HG03342 (cell line): ENCODE measurements around the gene ENPP3.

Experiments used
- ATAC-seq: cut with Tn5 transposase; IDR thresholded peaks from one replicate; pipeline ENCODE4 v1.9.1; 2021; ENCODE audit warnings: mild to moderate bottlenecking, moderate library complexity; ENCODE audit not compliant: unreplicated experiment

The ENPP3 gene

DNA sequence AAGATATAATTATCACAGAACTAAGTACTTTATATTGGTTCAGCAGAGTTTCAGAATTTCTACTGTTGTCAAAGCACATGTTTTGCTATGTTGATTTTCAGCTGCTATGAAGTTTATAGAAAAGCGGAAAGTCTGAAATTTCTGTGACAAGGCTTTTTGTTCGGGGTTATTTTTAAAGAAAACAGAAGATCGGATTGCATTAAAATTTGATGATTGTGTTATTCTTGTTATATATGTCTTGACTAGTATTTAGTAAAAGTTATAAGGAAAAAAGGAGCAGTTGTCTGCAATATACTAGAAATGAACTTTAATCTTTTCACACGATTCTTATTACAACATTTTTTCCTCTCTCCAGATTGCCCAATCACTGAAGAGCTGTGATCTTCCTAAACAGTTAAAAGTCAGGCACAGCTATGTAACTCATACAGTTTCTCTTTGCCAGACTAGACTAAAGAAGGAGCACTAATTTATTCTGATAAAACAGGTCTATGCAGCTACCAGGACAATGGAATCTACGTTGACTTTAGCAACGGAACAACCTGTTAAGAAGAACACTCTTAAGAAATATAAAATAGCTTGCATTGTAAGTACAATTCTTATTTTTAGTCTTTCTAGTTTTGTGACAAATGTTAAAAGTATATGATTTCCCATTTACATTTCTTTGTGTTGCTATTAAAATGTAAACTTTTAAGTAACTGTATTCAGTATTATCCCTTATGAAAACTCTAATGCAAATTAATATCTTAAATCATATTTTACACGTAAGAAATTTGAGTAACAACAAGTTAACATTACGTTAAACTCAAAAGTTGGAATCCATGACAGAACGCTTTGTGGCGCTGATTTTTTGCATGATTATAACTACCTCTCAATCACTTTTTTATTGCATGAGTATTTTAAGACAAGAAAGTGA, at the start of gene ENPP3:
TSS of gene ENPP3 (plus strand) at position 423 of the 913 bp plus-strand sequence. CDS start at position 506, 83 bp downstream.
- no peak for ATAC-seq

DNA sequence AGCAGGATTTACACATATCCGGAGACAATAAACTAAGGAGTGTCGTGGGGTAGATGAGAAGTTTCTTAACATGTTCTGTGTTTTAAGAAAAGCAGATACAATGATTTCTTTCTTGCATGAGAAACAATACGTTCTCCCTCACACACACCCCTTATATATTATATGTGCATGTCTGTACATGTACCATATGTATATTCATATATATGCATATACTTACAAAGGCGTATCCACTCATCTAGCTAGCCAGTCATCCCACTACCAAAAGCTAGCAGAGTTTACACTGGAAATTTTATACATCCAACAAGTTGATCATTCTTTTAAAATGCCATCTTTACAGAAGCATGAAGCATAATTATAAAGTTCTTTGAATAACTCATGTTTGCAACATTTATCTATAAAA, 49.2 kb upstream of the ENPP3 start:
- ATAC-seq, result no peak

DNA sequence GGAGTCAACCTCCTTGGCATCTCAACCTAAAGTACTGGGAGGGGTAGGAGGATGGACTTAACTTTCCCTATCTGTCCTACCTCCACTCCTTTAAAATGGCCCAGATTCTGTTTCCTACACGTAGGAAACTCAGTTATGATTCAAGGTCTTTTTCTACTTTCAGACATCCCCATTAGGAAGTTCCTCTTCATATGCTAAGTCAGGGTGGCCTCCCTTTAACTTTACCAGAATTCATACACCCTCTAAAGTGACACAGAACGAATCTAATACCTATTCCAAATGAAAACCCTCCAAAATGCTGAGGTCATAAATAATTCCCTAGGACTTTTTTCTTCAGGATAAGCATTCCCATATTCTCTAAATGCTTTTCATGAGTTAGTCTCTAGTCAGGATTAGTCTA, 48.5 kb upstream of the ENPP3 start:
- ATAC-seq, result no peak

DNA sequence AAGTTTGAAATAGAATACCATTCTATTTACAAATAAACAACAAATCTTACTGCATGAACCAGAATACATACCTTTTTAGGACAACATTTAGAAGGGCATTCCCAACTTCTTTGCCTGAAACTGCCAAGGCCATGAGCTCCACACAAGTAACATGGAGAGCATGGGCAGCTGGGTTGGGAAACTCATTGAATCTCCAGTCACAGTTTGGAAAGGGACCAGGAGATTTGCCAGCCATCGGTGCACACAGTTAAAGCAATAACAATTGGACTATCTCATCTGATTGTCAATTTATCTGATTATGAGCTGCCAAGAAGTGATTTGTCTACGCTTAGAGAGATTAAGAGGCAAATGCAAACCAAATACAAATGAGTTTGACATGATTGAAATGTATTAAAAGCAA, 44.2 kb upstream of the ENPP3 start:
- no peak for ATAC-seq

DNA sequence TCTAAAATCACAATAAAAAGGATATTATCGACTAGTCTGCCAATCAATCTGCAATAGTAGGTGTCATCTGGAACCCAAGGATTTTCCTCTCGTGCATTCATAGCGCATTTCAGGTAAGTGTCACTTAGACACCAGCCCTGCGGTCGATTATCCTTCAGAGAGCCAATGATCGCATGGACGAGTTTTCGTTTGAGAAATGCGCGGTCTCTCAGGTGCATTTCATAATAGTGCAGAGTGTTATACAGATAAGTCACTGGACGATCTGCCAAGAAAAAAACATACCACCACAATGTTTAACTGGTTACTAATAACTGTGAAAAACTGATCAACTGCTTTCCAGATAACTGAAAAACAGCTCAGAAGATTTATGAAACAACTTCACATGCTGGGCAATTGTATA, 43.0 kb upstream of the ENPP3 start:
- ATAC-seq, result no peak

DNA sequence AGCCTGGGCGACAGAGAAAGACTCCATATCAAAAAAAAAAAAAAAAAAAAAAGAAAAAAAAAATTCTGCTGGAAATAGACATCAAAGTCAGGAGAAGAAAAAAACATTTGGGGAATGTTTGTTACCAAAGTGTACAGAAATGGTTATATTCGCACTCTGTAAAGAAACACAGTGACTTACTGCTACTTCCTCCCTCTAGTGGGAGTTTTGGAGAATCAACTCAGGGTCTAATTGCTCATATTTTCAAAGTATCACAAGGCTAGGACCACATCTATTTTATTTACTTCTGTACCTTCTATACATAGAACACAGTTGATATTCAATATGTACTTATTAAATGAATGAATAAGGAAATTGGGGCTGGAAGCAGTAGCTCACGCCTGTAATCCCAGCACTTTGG, 39.7 kb upstream of the ENPP3 start:
- no peak for ATAC-seq

DNA sequence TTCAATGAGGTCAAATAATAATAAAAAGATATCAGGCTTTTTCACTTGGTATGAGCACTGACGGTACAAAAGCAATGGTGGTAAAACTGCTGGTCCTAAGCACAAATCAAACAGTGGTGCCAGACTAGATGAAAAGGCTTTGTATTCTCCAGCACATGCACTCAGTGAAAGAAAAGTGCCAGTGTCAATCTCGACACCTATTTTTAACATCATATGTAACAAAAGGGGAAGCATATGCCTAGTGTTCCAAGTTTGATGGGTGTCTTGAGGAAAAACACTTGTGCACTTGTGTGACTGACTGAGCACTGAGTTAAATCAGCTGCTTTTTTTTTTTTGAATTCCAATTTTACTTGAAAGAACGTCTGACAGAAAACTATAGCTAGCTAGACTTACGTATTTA, 36.4 kb upstream of the ENPP3 start:
- no peak for ATAC-seq

DNA sequence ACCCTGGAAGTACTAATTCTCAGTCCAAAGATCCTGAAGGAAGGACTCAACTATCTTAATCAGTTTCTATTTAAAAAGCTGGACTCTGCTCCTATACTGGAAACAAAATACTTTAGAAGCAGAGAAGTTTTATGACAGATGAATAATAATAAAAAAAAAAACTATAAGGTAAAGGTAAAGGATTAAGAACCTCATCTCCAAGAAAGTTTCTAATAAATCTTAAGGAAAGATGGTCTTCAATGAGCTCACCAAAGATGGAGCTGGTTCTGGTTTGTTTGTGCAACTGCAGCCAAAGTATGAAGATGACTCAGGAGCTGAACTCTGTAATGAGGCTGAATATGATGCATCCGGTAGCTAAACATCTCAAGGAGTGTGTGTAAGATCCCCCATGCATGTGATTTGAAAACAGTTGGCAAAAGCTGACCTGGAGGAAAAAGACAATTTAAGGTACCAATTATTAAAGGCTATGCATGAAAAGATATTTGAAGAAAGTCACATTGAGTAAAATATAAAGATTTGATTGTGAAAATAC, 34.3 kb upstream of the ENPP3 start:
- no peak for ATAC-seq

DNA sequence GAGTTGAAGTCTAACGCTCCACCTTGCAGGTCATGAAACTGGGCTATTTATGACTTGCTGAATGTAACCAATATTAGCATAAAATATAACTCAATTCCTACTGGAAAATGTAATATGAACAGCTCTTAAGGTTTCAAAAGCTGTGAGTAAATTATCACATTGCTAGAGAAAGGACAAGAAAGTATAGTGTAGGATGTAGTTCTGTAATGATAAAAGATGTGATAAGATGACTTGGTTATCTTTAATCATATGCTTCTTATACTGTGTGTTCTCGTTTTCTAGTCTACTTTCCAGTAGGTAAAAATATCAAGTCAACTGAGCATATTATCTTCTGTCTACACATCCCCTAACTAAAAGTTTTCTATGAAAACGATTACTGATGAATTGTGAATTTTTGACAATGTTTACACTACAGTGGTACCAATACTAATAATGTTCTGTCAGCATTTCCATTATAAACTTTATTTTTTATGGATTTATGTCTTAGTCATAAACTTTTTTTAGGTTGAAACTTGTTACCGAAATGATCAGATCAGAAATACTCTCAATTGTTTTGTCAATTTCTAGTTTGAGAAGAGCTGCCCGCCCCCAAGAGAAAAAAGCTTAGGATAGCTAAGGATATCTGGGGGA, 23.7 kb upstream of the ENPP3 start:
- ATAC-seq, result no peak

DNA sequence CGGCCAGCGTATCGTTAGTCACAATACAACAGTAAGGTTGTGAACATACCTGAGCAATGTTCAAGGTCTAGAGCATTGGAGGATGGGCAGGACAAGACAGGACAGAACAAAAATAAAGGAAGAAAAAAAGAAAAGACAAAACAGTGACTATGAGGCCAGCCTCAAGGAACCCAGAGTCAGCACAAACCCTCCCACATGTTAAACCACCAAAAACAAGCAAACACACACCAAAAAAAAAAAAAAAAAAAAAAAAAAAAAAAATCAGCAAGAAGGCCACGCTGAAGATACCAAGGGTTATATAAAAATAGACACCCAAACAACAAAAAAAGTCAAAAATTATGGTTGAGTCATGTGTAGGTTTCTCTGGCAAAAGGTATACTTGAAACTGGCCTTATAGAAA, 21.8 kb upstream of the ENPP3 start:
- no peak for ATAC-seq

DNA sequence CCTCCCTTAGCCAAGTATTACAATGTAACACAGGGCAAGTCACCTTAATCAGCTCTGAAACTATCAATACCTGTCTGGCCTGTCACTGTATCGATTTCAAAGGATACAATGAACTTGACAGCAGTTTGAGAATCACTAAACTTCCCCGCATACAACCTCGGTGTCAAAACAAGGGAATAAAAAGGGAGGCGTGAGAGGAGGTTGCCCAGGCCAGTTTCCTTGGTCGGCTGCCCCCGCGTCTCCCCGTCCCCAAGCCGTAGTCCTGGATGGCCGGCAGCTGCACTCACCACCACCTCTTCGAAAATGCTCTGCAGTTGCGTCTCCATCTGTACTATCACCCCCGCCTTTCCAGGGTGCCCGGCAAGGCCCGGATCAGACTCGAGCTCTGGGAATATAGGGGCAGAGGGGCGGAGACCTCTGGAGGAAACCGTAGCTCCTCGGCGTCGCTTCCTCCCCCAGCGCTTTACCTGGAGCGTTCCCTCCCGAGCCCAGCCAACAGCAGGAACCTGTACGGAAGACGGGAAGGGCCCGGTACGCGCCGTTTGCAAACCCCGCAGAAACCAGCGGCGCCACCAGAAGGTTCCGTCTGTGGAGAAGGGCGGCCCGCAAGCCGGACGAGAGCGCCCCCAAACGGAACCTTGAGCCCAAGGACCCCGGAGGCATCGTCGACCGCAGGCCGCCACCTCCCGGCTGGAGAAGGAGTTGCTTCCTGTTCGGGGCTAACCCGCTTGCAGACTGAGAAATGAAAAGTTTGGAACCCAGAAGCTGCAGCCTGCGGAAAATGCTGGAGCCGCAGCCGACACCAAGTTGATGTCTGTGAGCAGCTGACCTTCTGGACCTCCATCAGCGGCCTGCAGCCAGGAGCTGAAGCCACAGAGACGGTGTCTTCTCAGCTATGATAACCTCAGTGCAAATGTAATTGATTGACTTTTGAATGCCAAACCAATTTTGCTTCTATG, 9.1 kb upstream of the ENPP3 start, which contains the start of gene MED23:
TSS of gene MED23 (minus strand) at position 519 of the 959 bp plus-strand sequence. CDS start at position 326, 193 bp downstream.
- ATAC-seq, result peak; percentile 93

DNA sequence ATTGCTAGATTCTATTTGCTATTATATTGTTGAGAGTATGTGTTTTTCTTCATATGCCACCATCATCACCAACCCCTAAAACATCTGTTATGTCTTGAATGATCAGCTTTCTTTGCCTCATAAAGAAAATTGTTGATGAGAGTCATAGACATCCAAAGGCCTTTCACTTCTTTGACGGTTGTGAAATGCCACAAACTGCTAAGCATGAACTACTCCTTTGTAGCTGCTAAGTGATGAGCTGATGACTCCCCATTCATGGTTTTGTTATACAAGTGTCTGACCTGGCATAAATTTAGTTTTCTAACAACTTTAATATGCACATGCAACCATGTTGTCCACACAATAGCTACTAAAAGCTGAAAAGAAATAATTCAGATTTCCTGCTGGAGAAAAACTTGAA, 8.4 kb upstream of the ENPP3 start:
- ATAC-seq, result no peak

DNA sequence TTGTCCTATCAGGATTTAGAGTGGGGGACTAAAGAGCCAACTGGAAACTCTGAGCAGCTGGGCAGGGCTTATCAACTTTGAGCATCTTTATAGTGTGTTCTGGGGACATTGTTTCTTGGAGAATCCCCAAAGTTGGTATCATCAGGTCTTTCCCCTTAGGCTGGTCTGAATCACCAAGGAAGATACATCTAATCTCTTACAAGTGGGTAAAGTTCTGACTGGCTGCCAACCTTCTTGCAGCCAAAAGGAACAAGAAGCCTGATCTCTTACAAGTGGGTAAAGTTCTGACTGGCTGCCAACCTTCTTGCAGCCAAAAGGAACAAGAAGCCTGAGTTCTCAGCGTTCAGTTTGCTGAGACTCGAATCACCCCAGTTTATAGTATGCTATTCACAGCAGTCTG, 7.5 kb upstream of the ENPP3 start:
- no peak for ATAC-seq

DNA sequence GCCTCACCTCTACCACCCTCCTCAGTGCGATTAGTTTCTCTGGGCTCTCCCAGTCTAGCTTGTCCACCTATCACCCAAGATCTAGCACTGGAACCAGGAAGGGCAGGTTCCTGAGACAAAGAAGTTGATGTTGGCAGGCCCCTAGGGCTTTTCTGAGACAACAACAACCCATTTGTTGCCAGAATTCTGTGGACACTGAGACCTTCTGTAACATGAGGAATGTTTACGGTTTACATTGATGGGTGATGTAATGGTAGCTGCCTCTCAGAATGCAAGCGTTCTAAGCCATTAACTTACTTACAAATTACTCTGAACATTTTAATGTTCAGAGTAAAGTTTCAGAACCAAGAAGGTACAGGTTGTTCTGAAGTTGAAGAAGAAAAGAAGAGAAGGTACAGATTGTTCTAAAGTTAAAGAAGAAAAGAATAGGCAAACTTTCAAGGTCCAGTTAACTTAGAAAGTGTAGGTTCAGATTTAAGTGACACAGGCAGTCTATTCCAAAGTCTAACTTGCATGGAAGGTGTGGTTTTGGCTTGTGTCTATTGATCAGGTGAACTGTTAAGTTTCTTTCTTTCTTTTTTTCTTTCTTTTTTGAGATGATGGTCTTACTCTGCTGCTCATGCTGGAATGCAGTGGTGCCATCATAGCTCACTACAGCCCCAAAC, 5.3 kb upstream of the ENPP3 start:
- ATAC-seq, result no peak

DNA sequence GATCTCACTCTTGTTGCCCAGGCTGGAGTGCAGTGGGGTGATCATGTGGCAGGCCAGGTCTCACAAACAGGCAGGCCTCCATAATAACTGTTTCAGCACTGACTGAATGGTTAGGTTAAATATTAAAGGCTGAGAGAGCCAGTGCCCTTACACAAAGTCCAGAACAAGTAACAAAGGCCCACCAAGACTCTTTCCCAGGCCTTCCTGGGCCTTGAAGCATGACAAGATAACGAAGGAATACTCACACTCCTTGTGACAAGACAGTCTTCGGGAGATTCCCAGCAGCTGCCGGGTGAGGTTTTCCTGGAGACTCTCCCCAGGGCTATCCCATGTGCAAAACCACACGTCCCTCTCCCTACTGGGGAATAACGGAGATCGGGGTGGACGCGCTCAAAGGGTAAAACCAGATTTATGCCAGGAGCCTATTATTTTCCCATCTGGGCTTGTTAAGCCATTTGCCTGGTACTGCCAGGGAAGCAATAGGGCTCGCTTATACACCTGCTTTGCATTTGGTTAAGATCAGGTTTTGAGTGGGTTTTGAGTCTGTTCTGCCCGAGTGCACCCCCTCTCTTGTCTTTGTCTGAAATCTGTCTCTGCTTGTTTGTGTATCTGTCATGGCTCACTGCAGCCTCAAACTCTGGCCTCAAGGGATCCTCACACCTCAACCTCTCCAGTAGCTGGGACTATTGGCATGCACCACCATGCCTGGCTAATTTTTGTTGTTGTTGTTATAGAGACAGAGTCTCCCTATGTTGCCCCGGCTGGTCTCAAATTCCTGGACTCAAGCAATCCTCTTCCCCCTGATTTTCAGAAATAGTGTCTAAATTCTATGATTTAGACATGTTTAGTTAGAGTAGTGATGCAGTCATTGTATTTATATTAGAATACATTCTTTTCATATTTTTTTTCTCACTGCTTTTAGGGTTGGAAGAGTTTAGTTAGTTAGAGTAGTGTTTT, 1.4 kb upstream of the ENPP3 start:
- ATAC-seq, result peak; percentile 91

DNA sequence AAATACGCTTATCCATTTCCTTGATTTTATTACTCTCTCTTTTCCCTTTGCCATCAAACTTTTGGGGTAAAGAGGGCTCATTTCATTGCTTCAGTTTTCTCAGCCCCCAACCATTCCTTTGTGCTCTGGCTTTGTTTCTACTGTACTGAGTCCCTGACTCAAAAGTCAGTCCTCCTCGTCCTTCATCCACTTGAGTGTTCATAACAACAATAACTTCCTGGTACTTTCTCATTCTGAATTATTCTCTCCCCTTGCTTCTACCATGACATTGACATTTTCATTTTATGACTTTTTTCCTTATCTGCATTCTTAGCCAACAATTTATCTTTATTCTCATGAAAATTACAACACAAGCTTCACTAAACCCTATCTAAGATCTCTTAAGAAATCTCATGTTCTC, 911 bp downstream of the ENPP3 start:
- ATAC-seq, result no peak

DNA sequence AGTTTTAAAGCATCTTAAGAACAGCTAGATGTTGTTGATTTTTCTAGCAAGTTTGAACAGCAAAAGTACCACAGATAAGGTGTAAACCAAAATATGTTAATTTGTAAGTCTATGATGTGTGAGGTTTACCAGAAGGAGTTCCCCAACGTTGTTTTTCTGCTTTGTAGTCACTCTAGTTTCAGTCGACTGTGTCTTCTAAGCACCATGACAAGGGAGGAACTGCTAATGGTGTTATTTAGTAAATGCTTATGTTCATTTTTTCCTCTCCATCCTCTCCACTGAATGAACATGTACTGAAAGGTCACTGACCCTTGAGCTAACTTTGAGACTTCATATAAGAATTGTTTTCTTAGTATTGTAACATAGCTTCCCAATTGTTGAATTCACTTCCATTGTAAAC, 3.0 kb downstream of the ENPP3 start:
- ATAC-seq, result peak; percentile 41

DNA sequence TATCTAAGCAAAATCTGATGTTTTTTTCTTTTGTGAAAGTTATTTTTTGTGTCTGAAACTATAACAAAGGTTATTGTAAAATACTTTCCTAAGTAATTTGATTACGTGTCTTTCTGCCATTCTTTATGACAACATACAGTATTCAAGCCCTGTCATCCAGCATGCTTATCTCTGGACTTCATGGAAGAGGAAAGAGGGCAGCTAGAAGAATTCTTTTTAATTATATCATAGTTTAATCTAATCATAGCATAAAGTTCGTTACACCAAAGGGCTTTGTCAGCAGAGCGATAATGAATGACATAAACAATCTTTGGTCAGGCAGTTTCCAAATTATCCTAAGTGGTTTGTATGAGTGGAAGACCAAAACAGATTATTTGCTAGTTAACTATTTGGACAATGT, 3.5 kb downstream of the ENPP3 start:
- ATAC-seq, result no peak

DNA sequence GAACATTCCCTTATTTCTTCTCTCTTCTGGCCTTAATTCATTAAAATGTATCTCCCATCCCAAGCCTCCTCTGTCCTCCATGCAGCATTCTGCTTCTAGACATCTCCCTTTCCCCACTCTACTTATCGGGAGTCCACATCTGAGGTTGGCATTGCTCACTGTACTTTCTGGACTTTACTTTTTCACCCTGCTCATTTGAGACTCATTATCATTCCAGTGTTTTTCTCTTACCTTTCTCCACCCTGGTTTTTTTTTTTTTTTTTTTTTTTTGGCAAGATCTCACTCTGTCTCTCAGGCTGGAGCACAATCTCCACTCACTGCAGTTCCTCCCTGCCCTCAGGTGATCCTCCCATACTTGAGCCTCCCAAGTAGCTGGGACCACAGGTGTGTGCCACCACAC, 4.5 kb downstream of the ENPP3 start:
- no peak for ATAC-seq
